Upper lobe of left lung (tissue), 6 donors: ENCODE results near the gene PTPRD. TPM values are rescaled to one million over a fixed set of nuclear protein-coding genes. Genes with fewer than 3 reads are reported as not detected.

Source experiments
- ATAC-seq, 2 donors: fragments of 200-7000 bp; cut with Tn5 transposase; one replicate each; pipeline ENCODE4 v1.9.1; 2022; ENCODE audit warnings: mild to moderate bottlenecking in 2 of 2, moderate library complexity in 2 of 2; ENCODE audit not compliant: low FRiP score in 2 of 2
- DNase-seq, 2 donors: peaks; one replicate each; pipeline ENCODE4 v3.0.0-alpha.2; 2019 to 2020
- H3K27ac ChIP-seq, 4 donors: fragments of 200-600 bp; sonication (generic); one replicate each; pipeline ENCODE4 v1.5.1; 2016 to 2019
- H3K27me3 ChIP-seq, 4 donors: fragments of 200-600 bp; sonication (generic); one replicate each; pipeline ENCODE4 v1.5.1; 2017 to 2019
- H3K36me3 ChIP-seq, 4 donors: fragments of 200-600 bp; sonication (generic); one replicate each; pipeline ENCODE4 v1.5.1; 2016 to 2019
- H3K4me1 ChIP-seq, 4 donors: fragments of 200-600 bp; sonication (generic); one replicate each; pipeline ENCODE4 v1.5.1; 2018 to 2019
- H3K4me3 ChIP-seq, 4 donors: fragments of 200-600 bp; sonication (generic); one replicate each; pipeline ENCODE4 v1.5.1; 2017 to 2019; ENCODE audit warnings: mild to moderate bottlenecking in 2 of 4, moderate library complexity in 1 of 4
- H3K9me3 ChIP-seq, 4 donors: fragments of 200-600 bp; sonication (generic); one replicate each; pipeline ENCODE4 v1.5.1; 2018 to 2019
- CTCF ChIP-seq, 6 experiments: fragments of 450-650 bp in 4 of 6; fragments of 200-600 bp in 2 of 6; sonication (generic) in 2 of 6; IDR thresholded peaks; one replicate each; pipeline ENCODE4 v1.5.1; 2016 to 2019; ENCODE audit warnings: antibody characterized with exemption in 6 of 6
- EP300 ChIP-seq, 4 donors: sonication (generic); formaldehyde crosslinking; IDR thresholded peaks; one replicate each; pipeline ENCODE4 v1.5.1; 2017; ENCODE audit warnings: antibody characterized with exemption in 4 of 4, control low read depth in 2 of 4
- POLR2A ChIP-seq, 4 donors: fragments of 450-650 bp; IDR thresholded peaks; one replicate each; pipeline ENCODE4 v1.5.1; 2016 to 2017; ENCODE audit warnings: antibody characterized with exemption in 4 of 4, mild to moderate bottlenecking in 2 of 4
- POLR2AphosphoS5 ChIP-seq, 2 donors: sonication (generic); formaldehyde crosslinking; IDR thresholded peaks; one replicate each; pipeline ENCODE4 v1.5.1; 2017; ENCODE audit warnings: antibody characterized with exemption in 2 of 2
- WGBS, 2 donors: methylation state at CpG; one replicate each; pipeline ENCODE4 v1.1.5; 2017 to 2018; 5-methylcytosine and 5-hydroxymethylcytosine counted together
- total RNA-seq, 6 donors: library from RNA; depleted of rRNA in 4 of 6; stranded (reverse); fragments of >200 nt in 4 of 6; gene quantifications; one replicate each; pipeline versions ENCODE4 v1.1.0 to v1.2.1, GENCODE V29; 2016 to 2021
- donor health status: DM: no; HTN: no; CAD: no; lungs with moderate emphysema.
- donor health status: DM: no; HTN: yes; CAD: no; lungs with severe emphysema.

PTPRD gene
- total RNA-seq, 6 donors from 2014 or later: 7.4 to 46.1 (median 14.5) TPM

- Histone ChIP-seq H3K4me3 (no peak overlapping the region), H3K27ac (no peak overlapping the region), H3K27me3 (no peaks in the 10 kb centered on the region), H3K9me3 (no peaks in the 10 kb centered on the region), H3K4me1 (no peaks in the 10 kb centered on the region), H3K36me3 (no peaks in the 10 kb centered on the region)
- DNase-seq: no peak
- TF ChIP-seq POLR2AphosphoS5 (IDR thresholded peaks at IDR 0.05): no peak
- no peak for TF ChIP-seq CTCF (IDR thresholded peaks at IDR 0.05)
- no peak for TF ChIP-seq EP300 (IDR thresholded peaks at IDR 0.05)
- no peak for TF ChIP-seq POLR2A (IDR thresholded peaks at IDR 0.05)
- 81 to 85% methylated on average over 3 of the region's 3 CpGs for WGBS, 2 donors
- no peak for ATAC-seq
Measured at GRCh38 chr9:8869812-8870211, 1743.0 kb downstream of the PTPRD start.

GRCh38 chr9:8868632-8869031 lies 1744.2 kb downstream of the PTPRD start:
- no peaks in the 10 kb centered on the region for H3K9me3 ChIP-seq
- H3K27me3 ChIP-seq: no peaks in the 10 kb centered on the region
- no peak for ATAC-seq
- DNase-seq: no peak
- H3K36me3 ChIP-seq: no peaks in the 10 kb centered on the region
- no peak overlapping the region for H3K4me3 ChIP-seq
- no peak overlapping the region for H3K27ac ChIP-seq
- 81 to 88% methylated on average over 1 of the region's 1 CpG for WGBS, 2 donors
- TF ChIP-seq CTCF (IDR thresholded peaks at IDR 0.05) (no peak), EP300 (IDR thresholded peaks at IDR 0.05) (no peak), POLR2AphosphoS5 (IDR thresholded peaks at IDR 0.05) (no peak), POLR2A (IDR thresholded peaks at IDR 0.05) (no peak)
- no peaks in the 10 kb centered on the region for H3K4me1 ChIP-seq

GRCh38 chr9:8867148-8867547 lies 1745.7 kb downstream of the PTPRD start:
- no peak overlapping the region for H3K27ac ChIP-seq
- no peaks in the 10 kb centered on the region for H3K36me3 ChIP-seq
- H3K9me3 ChIP-seq: no peaks in the 10 kb centered on the region
- H3K27me3 ChIP-seq: no peaks in the 10 kb centered on the region
- ATAC-seq: no peak
- WGBS, 2 donors: 89 to 93% methylated on average over 1 of the region's 1 CpG
- H3K4me3 ChIP-seq: no peak overlapping the region
- DNase-seq: no peak
- TF ChIP-seq EP300 (IDR thresholded peaks at IDR 0.05): no peak
- TF ChIP-seq CTCF (IDR thresholded peaks at IDR 0.05): no peak
- no peak for TF ChIP-seq POLR2A (IDR thresholded peaks at IDR 0.05)
- TF ChIP-seq POLR2AphosphoS5 (IDR thresholded peaks at IDR 0.05): no peak
- H3K4me1 ChIP-seq: no peaks in the 10 kb centered on the region

- no peak for TF ChIP-seq POLR2AphosphoS5 (IDR thresholded peaks at IDR 0.05)
- no peak for TF ChIP-seq CTCF (IDR thresholded peaks at IDR 0.05)
- TF ChIP-seq POLR2A (IDR thresholded peaks at IDR 0.05): no peak
- no peak for TF ChIP-seq EP300 (IDR thresholded peaks at IDR 0.05)
- ATAC-seq: no peak
Measured at GRCh38 chr9:8864545-8864896, 1748.3 kb downstream of the PTPRD start.

GRCh38 chr9:8863886-8864544 lies 1748.8 kb downstream of the PTPRD start:
- TF ChIP-seq POLR2AphosphoS5 (IDR thresholded peaks at IDR 0.05): no peak
- TF ChIP-seq POLR2A (IDR thresholded peaks at IDR 0.05): no peak
- TF ChIP-seq EP300 (IDR thresholded peaks at IDR 0.05): no peak
- no peak for TF ChIP-seq CTCF (IDR thresholded peaks at IDR 0.05)
- no peaks in the 10 kb centered on the region for H3K9me3 ChIP-seq
- no peaks in the 10 kb centered on the region for H3K36me3 ChIP-seq
- DNase-seq (no peak), ATAC-seq (peak in 1 of 2 donors; percentile 42)
- 71 to 75% methylated on average over 5 of the region's 5 CpGs for WGBS, 2 donors
- no peaks in the 10 kb centered on the region for H3K27me3 ChIP-seq
- H3K4me3 ChIP-seq: no peak overlapping the region
- no peak overlapping the region for H3K27ac ChIP-seq
- no peaks in the 10 kb centered on the region for H3K4me1 ChIP-seq

More at GRCh38 chr9:8864545-8864896, 1748.3 kb downstream of the PTPRD start:
- DNase-seq: no peak
- no peaks in the 10 kb centered on the region for H3K27me3 ChIP-seq
- H3K27ac ChIP-seq: no peak overlapping the region
- H3K4me3 ChIP-seq: no peak overlapping the region
- 68 to 73% methylated on average over 3 of the region's 3 CpGs for WGBS, 2 donors
- no peaks in the 10 kb centered on the region for H3K9me3 ChIP-seq
- no peaks in the 10 kb centered on the region for H3K36me3 ChIP-seq
- H3K4me1 ChIP-seq: no peaks in the 10 kb centered on the region
